HG02938 (cell line): ENCODE measurements around the gene ACSS1.

Experiments
- ATAC-seq: cut with Tn5 transposase; IDR thresholded peaks from one replicate; pipeline ENCODE4 v1.9.1; 2021; ENCODE audit warnings: mild to moderate bottlenecking, moderate library complexity; ENCODE audit not compliant: unreplicated experiment

The ACSS1 gene

DNA sequence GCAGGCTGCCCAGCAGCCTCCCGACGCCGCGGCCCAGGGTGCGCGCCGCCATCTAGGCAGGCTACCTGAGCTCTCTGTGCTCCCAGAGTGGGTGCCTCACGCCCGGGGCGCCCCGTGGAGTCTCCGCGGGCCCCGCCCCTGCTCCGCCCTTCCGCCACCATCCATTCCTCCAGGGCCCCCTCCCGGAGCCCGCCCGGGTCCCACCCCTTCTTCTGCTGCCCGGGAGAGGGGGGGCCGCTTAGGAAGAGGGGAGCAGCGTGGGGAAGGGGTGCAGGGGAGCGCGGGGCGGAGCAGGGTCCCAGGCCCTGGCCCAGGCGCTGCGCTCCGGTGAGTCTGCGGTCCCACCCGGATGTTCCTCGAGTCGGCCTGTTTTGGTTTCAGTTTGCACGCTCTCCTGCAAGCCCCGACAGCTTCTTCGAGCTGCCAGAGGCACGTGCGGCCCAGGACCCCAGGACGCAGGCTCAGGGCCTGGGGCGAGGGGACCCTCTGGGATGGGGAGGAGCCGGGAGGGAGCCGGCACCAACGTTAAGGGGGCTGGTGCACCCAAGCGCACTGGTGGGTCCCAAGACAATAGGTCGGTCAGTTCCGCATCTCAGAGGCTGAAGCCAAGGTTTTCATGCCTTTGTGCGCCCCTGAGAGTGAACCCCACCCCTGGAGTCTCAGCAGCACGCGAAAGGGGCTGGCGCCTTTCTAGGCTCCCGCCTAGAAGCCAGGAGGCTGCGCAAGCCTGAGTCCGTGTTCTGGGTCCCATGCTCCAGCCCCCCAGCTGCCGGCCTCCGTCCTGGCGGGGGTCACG is at the start of gene ACSS1:
Gene ACSS1 (minus strand): TSS at position 89 of the 796 bp plus-strand sequence. CDS start 37 bp downstream, at position 52.
- peak; percentile 65 for ATAC-seq

DNA sequence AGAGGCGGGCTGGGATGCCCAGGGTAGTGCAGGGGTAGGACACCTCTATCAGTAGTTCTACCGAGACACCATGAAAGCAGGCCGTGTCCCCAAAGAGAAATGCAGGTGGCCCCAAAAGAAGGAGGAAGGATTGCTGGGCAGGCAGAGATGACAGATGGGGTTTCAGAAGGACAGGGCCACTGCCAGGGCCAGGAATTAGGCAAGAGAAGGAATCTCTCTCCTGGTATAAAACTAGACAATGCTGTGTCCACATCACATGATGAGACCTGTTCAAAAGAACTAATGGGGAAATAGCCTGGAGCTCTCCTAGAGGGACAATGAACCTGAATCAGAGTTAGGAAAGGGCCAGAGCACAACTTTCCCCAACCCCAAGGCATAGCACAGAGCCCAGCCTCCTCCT is 45.6 kb upstream of the ACSS1 start:
- no peak for ATAC-seq

DNA sequence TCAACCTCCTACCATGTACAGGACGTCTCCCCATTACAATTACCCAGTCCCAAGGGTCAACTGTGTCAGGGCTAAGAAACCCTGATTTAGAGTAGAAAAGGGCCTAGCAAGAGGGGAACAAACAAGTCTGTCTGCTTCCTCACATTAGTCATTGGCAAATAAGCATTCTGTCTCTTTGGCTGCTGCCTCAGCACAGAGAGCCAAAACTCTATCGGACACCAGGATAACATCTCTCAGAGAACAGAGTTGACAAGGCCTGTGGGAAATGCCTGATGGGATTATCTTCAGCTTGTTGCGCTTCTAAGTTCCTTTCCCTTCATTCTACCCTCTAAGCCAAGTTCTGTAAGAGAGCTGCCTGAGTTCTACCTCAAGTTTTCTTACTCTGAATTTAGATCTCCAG is 43.0 kb upstream of the ACSS1 start:
- ATAC-seq: no peak

DNA sequence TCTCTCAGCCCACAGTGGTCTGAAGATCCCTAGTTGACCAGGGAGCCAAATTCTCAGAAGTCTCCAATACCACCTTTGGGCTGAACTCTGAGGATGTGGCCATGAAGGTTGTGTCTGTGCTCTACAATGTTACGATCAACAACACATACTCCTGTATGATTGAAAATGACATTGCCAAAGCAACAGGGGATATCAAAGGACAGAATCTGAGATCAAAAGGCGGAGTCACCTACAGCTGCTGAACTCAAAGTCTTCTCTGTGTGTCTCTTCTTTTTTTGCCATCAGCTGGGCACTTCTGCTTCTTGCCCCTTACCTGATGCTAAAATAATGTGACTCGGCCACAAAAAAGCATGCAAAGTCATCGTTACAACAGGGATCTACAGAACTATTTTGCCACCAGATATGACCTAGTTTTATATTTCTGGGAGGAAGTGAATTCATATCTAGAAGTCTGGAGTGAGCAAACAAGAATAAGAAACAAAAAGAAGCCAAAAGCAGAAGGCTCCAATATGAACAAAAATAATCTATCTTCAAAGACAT is 41.7 kb upstream of the ACSS1 start:
- ATAC-seq: no peak

DNA sequence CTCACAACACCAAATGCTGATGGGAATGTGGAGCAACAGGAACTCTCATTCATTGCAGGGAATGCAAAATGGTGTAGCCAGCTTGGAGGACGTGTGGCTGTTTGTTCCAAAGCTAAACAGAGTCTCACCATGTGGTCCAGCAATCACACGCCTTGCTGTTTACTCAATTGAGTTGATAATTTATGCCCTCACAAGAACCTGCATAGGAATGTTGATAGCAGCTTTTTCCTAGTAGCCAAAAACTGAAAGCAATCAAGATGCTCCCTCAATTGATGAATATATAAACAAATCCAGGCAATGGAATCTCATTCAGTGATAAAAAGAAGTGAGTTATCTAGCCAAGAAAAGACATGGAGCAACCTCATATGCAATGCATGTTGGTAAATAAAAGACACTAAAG is 39.6 kb upstream of the ACSS1 start:
- no peak for ATAC-seq

DNA sequence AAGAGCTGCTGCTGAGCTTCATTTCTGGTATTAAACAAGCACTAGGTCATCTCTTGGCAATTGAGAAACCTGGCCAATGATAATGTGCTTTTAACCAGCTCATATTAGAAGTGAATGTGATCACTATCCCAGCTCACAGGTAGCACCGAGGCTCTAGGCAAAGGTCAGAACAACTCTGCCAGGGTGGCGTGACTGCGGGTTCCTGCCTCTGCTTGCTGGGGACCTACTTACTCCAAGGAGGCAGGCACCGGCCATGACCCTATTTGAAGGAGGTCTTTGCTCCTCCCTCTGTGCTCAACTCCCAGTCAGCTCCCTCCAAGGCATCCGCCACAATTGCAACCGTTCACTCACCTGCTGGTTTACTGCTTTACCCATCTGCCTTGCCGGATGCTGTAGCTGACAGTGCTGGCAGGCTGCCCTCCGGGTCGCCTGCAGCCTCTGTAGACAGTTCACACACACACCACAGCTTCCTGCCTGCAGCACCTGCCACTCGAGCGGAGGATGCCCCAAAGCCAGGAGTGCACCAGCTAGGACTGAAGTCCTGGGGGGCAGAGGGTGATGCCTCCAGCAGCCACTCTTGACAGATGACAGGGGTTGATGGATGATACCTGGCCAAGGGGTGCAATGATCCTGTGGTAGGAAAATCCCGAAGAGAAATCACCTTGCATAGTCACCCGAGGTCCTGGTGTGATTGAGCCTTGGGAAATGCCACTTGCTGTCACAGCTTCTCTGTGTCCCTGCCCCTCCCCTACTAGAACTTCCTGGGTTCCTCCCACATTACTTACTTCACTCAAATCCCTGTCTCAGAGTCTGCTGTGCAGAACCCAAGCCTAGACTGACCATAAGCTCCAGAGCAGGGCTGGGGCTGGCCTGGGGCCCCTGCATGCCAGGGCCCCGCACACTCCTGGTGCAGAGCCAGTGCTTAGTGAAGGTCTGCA is 32.8 kb upstream of the ACSS1 start:
- ATAC-seq: no peak

DNA sequence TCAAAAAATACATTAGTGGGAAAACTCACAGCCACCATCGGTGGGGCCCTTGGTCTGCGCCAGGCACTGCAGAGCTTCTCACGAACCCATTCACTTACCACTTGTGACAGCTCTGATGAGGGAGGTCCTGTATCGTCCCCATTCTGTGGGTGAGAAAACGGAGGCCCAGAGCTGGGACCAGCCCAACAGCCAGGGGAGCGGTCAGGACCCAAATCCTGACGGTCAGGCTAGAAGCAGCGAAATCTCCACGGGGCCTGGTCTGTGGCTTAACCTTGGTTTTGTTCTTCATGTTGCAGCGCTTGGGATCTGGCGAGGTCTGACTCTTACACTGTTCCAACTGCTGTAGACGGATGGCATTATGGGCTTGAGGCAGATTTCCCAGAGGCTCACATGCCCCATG is 31.7 kb upstream of the ACSS1 start:
- ATAC-seq: no peak

DNA sequence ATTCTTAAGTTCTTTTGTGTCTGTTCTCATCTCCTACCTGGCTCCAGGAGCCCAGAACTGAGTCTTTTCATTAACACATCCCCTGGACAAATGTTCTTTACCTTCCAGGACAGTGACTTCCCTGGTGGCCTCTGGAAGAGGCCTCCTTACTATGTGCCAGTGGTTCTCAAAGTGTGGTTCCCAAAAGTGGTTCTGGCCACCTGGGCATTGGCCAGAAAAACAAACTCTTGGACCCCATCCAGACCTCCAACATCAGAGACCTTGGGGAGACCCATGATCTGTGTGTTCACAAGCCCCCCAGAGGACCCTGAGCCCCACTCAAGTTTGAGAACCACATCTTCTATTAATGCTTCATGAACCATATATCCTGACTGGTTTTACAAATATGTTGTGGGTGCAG is 31.2 kb upstream of the ACSS1 start:
- ATAC-seq: no peak

DNA sequence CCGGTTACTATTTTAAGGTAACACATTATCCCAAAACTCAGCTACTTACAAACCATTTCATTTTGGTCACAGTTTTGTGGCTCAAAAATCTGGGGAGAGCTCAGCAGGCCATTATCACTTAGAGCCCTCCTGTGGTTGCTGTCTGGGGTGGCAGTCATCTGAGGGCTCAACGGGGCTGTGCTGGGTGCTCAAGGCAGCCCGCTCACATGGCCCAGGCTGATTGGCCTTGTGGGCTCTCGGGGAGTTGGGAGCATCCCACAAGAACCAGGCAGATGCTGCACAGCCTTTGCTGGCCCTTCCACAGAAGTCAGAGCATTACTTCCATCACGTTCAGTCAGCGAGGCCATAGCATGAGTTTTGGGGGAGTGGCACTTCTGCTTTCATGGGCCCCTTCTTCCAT is 30.3 kb upstream of the ACSS1 start:
- no peak for ATAC-seq

DNA sequence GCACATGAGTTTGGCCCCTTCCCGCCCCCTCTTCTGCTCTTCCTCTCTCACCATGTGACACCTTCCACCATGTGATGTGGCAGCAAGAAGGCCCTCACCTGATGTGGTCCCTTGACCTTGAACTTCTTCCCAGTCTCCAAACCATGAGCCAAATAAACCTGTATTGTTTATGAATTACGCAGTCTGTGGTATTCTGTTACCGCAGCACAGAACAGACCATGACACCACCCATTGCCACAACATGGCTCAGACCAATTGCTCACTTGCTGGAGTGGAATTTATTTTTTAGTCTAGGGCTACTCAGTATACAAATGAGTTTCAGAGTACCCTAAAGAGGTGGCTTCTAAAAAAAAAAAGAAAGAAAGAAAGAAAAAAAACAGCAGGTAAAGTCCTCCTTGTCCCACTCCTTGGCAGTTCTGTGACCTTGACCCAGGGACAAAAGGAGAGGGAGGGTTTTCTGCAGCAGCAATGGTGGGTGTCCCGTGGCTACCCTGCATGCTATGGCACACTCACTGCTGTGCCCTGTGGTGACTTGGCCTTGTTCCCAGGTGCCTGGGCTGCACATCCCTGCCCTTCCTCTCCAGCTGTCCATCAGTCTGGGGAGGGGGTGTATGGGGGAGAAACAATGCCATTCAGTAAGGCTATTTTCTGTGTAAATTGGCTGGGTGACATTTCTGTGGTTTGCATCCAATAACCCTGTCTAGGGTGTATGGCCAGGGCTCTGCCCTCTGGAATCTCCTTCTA is 29.4 kb upstream of the ACSS1 start:
- ATAC-seq: no peak

DNA sequence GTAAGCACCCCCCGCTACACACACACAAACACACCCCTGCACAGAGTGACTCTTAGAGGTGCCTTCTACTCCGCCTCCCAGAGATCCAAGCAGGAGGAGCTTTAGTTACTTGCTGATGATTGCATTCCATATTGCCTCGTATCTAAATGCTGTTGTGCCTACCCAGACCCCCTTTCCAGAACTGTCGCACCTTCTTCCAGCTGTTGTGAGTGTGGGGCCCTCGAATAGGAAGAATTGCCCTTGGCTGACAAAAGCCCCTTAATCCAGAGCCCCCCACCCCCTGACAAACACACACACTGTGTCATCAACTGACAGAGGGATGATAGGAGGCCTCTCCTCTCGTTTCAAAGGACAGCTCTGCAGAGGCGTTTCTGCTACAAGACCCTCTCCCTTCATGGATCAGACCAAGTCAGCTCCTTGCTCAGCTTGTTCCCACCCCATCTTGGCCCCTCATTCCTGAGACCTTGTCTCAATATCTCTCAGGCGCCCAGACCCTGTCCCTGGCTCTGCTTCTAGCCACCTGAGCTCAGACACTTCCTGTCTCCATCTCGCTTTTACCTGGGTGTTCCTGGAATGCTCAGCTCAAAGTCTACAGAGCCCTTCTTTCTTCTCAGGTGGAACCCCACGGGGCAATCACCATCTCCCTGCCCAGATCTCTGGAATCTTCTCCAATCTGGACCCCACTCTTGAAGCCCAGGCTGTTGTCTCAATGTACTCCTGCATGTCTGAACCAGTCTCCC is 28.0 kb upstream of the ACSS1 start:
- ATAC-seq: no peak

DNA sequence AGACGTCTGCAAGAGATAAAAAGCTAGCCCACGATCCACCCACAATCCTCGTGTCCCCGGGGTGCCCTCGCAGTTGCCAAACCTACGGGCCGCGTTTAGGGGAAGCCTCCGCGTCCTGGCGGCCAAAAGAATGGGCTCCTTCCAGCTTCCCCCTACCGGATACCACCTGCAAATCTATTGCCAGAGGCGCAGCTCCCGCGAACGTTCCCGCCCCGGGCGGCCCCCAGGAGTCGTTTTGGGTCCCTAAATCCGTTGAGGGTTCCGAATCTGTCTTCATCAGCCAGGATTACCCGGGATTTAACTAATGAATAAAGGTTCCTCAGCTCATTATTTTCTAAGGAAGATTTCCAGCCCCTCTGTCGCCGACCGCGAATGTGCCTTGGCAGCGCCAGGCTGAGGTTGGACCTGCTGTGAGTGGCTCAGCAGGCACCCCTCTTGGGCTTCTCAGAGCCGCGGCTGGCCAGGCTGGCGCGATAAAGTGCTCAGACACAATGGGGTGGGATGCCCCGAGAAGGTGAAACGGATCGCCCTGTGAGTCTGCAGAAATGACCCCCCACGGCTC is 26.8 kb upstream of the ACSS1 start:
- no peak for ATAC-seq

DNA sequence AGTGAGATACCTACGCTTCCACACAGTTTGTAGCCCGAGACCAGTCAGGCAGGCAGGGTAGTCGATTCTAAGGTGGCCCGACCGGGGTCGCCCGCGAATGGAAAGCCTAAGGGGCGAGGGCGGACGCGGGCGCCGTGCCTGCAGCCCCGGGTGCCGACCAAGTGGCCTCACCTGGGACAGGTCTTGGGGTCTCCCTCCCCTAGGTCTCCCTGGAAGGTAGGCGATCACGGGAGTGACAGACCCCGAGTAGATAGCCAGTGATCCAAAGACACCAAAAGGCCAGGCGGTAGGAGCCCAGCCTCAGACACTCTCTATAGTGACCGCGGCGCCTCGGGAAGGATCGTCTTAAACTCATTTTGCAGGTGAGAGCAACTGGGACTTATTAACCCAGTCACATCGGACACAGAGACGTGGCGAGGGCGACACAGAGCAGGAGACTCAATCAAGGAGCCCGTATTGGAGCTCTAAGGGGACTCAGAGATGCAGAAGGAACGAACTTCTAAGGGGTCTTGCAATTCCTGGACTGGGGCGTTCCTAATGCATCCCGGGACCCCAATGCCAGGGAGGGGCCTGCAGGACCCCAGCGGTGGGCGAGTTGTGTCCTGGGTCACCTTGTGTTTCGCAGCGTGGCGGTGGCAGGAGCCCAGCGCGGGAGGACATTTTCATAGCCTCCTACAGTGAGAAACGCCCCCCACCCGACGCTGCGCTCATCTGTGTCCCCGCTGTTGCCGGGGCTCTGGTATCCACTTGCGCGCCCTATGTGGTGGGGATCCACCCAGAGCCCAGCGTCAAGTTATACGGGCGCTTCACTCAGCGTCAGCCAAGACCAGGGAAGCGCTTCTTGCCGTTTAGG is 26.1 kb upstream of the ACSS1 start:
- ATAC-seq: no peak

DNA sequence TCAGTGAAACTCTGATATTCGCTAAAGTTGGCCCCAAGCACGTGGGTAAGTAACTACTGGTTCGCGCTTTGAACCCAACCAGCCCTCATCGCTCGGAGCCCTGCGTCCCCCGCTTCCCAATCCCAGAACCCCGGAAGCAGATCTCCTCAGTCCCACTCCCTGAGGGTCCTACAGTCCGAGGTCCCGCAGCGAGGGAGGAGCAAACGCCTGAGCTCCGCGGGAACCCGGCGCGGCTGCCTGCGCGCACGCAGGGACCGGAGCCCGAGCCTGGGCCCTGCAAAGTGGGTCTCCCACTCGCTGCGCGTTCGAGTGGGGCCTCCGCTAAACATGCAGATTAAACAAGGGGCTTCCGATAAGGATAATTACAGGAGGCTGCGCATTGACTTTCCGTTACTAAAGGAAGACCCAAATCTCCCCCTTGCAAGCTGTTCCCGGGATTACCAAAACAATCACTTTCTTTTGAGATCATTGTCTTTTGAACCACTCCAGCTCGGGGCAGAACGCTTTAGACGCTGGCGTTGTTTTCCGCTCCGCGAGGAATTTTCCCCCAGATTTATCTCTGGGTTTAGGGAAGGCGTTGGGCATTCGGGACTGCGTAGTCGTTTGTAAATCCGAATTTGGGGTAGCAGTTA is 25.3 kb upstream of the ACSS1 start:
- ATAC-seq: no peak

DNA sequence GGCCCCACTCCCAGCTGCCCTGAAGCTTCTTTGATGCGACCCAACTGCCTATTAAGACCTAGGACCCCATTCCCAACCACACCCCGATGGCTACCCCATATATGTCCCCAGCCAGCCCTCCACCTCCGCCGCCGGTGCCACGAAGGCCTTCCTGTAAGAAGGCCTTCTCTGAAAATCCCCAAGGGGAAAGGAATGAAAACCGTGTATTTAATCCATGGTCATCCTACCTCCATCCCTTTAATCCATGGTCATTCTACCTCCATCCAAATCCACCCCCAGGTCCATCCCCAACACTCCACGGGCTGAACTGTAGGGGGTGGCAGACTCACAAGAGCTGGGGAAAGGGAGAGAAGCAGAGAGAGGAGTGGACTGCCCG is 24.5 kb upstream of the ACSS1 start:
- no peak for ATAC-seq

DNA sequence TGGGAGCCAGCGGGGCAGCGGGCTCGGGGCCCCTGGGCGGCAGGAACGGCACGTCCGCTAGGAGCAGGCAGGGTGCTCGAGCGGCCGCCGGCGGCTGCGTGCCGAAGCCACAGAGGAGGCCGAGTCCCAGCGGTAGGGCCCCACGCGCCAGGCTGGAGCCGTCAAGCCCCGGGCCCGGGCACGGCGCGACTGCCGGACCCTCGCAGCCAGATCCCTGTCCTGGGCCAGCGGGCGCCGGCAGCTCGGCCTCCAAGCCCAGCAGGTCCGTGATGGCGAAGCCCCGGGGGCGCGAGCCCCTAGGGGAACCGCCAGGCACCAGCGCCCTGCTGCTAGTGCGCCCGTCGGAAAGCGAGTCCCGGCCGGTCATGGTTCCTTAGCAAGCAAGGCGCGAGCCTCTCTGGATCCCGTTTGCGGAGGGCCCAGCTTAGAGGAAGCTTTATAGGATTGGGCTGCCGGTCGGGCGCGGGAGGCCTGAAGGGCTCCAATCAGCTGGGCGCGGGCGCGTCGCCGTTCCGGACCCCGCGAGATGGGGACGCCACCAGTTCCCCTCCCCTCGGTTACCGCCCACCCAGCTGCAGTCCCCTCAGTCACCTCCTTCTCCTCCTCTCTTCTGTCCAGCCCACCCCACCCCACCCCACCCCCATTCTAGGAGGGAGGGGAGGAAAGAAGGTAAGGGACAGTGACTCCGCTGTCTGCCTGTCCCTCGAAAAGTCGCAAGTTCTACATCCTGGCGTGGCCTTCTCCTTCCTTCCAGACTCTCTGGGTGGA is 24.0 kb upstream of the ACSS1 start, which contains the start of gene VSX1:
Gene VSX1 (minus strand): TSS at position 412 of the 768 bp plus-strand sequence. CDS start 45 bp downstream, at position 367.
- no peak for ATAC-seq

DNA sequence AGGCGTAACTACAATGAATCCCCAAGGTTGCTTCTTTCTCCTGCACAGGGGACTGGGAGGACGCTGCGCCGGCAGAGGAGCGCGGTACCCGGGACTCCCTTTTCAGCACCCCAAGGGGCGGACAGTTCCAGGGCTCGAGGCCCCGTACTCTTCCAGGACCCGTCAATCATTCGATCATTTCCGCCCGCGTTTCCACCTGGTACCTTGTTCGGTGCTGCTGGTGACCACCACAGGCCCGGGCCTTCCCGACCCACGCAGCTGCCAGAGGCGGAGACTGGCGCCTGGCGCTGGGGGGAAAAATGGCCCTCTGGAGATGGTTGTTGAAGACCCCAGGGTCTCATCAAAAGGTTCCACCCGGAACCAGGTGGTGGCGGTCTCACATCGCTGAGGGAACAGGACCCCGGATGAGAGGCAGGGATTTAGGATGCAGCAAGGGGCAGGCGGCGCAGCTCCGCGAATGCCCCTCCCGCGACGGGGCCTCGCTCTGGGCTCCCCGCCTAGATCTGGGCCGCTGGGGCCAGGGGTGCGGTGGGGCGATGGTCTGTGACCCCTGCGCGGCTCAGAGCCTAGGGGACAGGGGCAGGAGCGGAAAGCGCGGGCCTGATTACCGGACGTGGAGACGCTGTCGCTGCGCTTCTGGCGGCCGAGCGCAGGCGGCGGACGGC is 23.3 kb upstream of the ACSS1 start:
- ATAC-seq: no peak
